Astrocyte of the cerebellum (primary cell): ENCODE results near the gene MSGN1.

ENCODE experiments used
- DNase-seq: peaks from one replicate; pipeline ENCODE4 v3.0.0-alpha.2; 2011; ENCODE audit warnings: low read depth
- H3K4me3 ChIP-seq: 2 replicates; pipeline ENCODE4 v1.5.1; 2011; ENCODE audit warnings: mild to moderate bottlenecking, low read depth, low read length, moderate library complexity
- in situ Hi-C: cut with HindIII; loops from 2 replicates; pipeline ENCODE4 v1.10.0; 2017; ENCODE audit warnings: low sequenced_read_pairs
- TF ChIP-seq, protein P1 (sequence below): IDR thresholded peaks from 2 replicates; pipeline ENCODE4 v1.5.1; 2012; ENCODE audit warnings: low read length, low read depth, moderate library complexity, mild to moderate bottlenecking; ENCODE audit errors: missing control alignments

MSGN1 gene

DNA sequence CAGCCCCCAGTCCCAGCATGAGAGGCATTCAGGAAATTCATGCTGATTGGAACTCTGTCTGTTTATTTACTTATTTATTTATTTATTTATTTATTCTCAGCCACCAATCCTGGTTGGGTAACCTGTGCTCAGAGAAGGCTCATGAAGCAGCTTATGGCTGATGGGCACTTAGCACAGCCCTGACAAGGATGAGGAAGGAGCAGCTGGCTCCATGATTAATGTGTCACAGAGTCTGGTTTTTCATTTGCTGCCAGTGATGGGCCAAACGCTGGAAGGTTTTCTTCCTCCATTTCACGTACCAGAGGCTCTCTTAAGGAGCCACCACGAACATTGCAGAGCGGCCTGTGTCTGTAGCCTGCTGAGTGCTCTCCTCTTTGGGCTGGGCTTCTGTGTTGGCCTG is 33.9 kb downstream of the MSGN1 start:
- no peak overlapping the region for H3K4me3 ChIP-seq
- in situ Hi-C loops, result no loop called here
- TF ChIP-seq, protein P1, sequence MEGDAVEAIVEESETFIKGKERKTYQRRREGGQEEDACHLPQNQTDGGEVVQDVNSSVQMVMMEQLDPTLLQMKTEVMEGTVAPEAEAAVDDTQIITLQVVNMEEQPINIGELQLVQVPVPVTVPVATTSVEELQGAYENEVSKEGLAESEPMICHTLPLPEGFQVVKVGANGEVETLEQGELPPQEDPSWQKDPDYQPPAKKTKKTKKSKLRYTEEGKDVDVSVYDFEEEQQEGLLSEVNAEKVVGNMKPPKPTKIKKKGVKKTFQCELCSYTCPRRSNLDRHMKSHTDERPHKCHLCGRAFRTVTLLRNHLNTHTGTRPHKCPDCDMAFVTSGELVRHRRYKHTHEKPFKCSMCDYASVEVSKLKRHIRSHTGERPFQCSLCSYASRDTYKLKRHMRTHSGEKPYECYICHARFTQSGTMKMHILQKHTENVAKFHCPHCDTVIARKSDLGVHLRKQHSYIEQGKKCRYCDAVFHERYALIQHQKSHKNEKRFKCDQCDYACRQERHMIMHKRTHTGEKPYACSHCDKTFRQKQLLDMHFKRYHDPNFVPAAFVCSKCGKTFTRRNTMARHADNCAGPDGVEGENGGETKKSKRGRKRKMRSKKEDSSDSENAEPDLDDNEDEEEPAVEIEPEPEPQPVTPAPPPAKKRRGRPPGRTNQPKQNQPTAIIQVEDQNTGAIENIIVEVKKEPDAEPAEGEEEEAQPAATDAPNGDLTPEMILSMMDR, result no peak
- DNase-seq, result no peak

DNA sequence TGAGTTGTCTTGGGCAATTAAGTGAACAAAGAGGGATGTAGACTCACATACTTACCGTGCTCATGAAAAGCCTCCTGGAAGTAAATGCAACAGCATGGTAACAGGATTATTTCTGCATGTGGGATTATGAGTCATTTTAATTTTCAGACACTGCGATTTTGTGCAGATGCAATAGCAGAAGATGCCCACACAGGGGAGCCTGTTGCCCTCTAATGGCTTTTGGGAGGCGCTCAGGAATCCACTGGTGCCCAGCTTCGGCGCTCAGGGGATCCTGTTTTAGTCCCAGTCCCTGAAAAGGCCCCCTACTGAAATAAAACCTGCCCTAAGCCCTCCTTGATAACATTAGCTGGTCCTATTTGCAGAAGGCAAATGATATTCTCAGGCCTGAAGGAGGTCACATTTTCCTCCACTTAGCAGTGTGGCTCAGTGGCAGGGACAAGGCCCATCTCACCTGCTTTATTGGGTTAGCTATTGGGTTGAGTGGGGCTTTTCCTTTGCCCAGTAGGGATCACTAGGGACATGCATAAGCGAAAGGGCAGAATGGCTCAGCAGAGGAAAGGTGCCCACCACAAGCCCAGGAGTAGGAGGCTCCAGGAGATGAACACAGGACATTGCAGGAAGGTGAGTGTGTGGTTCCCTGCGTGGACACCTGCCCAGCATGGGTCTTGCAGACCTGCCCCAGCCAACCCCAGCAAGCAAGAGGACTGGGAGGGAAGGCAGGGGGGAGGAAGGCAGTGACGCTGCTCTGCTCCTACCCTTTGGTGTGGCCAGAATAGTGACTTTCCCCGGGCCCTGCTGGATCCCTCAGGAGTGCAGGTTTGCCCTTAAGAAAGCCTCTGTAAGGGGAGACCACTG is 35.7 kb downstream of the MSGN1 start:
- H3K4me3 ChIP-seq, result no peak overlapping the region
- in situ Hi-C loops, result no loop called here
- TF ChIP-seq, protein P1, result peak; percentile 85
- DNase-seq, result peak; percentile 63

DNA sequence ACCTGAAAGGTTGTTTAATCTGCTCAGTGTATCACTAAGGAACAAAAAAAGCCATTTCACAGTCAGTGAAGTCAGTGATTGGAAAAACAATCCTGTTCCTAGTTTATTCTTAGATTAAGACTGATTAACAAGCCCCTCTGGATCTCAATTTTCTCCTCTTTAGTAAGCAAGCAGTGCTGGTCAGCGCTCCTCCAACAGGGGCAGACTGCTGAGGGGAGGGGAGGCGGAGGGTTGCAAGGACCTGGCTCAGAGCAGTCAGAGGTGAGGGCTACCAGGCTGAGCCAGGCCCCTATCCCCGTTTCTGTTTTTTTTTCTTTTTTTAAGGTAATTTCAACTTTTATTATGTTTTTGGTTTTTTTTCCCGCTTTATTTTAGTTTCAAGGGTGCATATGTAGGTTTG is 37.5 kb downstream of the MSGN1 start:
- TF ChIP-seq, protein P1, result no peak
- H3K4me3 ChIP-seq, result no peak overlapping the region
- in situ Hi-C loops, result no loop called here
- DNase-seq, result no peak

DNA sequence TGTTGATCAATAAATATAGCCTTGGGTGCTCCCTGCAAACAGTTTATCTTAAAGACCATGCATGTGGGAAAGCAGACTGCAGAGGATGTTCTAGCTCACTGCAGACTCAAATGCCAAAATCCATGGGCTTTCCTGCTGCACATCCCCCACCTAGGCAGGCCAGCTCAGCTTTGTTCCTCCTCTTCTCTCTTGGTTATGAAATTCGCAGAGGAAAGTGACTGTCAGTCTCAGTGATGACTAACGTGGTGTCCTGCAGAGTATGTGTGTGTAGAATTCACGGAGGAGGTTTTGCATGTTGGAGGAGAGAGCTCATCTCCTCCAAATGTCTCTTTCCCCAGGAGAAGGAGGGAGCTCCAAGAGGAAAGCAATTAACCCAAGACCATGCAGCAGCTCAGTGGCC is 40.8 kb downstream of the MSGN1 start:
- DNase-seq, result no peak
- TF ChIP-seq, protein P1, result no peak
- no peak overlapping the region for H3K4me3 ChIP-seq
- in situ Hi-C loops, result no loop called here

DNA sequence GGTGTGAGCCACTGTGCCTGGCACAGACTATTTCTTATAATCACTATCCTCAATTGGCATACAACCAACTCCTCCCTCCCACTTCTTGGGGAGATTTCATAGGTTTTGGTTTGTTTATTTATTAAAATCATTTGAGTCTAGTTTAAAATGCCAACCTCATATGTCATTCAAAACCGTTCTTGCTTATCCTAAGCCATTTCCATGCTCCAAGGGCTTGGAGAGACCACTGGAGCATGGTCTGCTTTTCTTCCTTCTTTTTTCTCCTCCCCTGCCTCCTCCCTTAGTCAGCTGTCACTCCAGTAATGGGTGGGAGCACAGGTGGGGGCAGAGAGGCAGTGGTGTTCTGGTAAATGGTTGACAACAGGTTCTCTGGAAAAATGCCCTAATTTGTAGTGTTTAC is 41.8 kb downstream of the MSGN1 start:
- in situ Hi-C loops, result no loop called here
- no peak for DNase-seq
- H3K4me3 ChIP-seq, result no peak overlapping the region
- TF ChIP-seq, protein P1, result no peak

DNA sequence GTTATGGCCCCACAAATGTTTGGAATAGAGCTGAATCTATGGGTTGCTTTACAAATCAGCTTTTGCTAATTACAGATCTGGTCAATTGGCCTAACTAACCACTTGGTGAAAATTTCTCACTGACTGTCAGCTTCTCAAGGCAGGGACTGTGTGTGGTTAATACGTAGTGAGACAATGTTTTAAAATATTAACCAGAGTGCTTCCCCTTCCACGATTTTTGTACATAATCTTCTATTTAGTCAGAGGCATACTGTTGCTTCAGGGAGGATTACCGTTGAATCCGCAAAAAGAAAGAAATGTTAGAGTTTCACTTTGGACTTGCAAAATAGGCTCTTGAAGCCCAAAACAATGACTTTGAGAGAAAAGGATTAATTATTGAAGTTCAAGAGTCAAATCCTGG is 47.3 kb downstream of the MSGN1 start:
- in situ Hi-C loops, result no loop called here
- TF ChIP-seq, protein P1, result no peak
- H3K4me3 ChIP-seq, result no peak overlapping the region
- DNase-seq, result no peak

DNA sequence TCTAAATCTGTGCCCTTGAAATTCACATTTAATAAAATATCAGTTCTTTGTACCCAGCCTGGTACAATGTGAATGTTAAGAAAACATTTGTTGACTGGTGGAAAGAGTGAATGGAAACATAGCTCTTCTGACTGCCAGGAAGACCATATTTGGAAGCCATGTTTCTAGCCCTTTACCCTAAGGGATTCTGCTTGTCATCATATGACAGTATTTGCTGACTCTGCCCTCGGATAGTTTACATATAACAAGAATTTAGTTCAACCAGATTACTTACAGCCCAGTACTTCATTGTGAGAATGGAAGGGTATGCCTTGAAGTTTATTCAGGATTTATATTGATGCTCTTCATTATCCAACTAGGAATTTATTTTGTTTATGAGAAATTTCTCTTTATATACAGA is 48.4 kb downstream of the MSGN1 start:
- TF ChIP-seq, protein P1, result no peak
- H3K4me3 ChIP-seq, result no peak overlapping the region
- no peak for DNase-seq
- in situ Hi-C loops, result no loop called here
